Measurements from ENCODE around the gene KIF22.

KIF22 gene

DNA sequence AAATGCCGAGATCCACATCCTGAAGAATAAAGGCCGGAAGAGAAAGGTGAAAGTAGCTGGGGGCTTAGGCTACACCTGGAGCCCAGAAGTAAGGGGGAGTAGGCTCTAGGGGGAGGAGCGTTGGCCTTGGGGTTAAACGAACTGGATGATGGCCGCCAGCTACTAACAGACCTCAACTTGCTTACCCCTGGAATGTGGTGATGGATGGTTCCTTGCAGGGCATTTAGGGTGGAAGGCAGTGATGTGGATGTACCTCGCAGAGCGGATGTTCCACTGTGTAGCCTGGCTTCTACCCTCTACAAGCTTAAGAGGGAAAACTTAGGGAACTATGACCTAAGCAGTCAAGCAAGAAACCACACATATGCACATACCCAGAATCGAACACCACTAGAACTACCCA, 13.5 kb downstream of the KIF22 start:
- CTCF ChIA-PET = interaction anchor here (0.7 to 2.0 kb wide), 3 partner anchors 12 to 15 kb away, joined by 4 to 5 read pairs (median 4); partner anchors contain the start of gene PAGR1
- DNase-seq (ENCODE audit: extremely low spot score) = no peak
- TF ChIP-seq SUZ12 (IDR thresholded peaks at IDR 0.05) (no peak), PKNOX1 (IDR thresholded peaks at IDR 0.05) (no peak), FOXK2 (IDR thresholded peaks at IDR 0.05) (no peak), ARNT (IDR thresholded peaks at IDR 0.05) (no peak), CTBP1 (IDR thresholded peaks at IDR 0.05; ENCODE audit: borderline replicate concordance) (no peak), SP1 (IDR thresholded peaks at IDR 0.05) (no peak)
- POLR2A ChIA-PET = interaction anchor here (0.6 to 9.5 kb wide), 8 partner anchors 12 to 1229 kb away, joined by 3 to 176 read pairs (median 4); partner anchors contain the start of genes KIF22, MVP, PAGR1 and PRRT2

- ChIA-PET POLR2A (interaction anchor here (0.6 to 9.5 kb wide), 7 partner anchors 12 to 1226 kb away, joined by 3 to 176 read pairs (median 3); partner anchors contain the start of genes KIF22, MVP, PAGR1 and PRRT2), CTCF (interaction anchor here (0.7 to 2.0 kb wide), 4 partner anchors 11 to 14 kb away, joined by 3 to 5 read pairs (median 4); partner anchors contain the start of genes KIF22 and PAGR1)
- TF ChIP-seq SP1 (IDR thresholded peaks at IDR 0.05) = no peak
- no peak for TF ChIP-seq ZNF384 (IDR thresholded peaks at IDR 0.05)
- TF ChIP-seq BHLHE40 (IDR thresholded peaks at IDR 0.05; ENCODE audit: borderline replicate concordance) = no peak
- TF ChIP-seq FOXM1 (IDR thresholded peaks at IDR 0.05; ENCODE audit: borderline replicate concordance) = no peak
- TF ChIP-seq PKNOX1 (IDR thresholded peaks at IDR 0.05) = no peak
- TF ChIP-seq ELF4 (IDR thresholded peaks at IDR 0.05) = no peak
- no peak for TF ChIP-seq FOXA1 (IDR thresholded peaks at IDR 0.05)
- TF ChIP-seq HDGF (IDR thresholded peaks at IDR 0.05; ENCODE audit: borderline replicate concordance) = no peak
- no peak for TF ChIP-seq ARNT (IDR thresholded peaks at IDR 0.05)
- no peak for TF ChIP-seq L3MBTL2 (conservative IDR thresholded peaks at IDR 0.05)
- TF ChIP-seq TARDBP (IDR thresholded peaks at IDR 0.05) = no peak
- TF ChIP-seq FOXK2 (IDR thresholded peaks at IDR 0.05) = no peak
- TF ChIP-seq CTBP1 (IDR thresholded peaks at IDR 0.05; ENCODE audit: borderline replicate concordance) = no peak
- no peak for TF ChIP-seq NFRKB (IDR thresholded peaks at IDR 0.05)
- no peak for DNase-seq (ENCODE audit: extremely low spot score)
Measured at GRCh38 chr16:29804455-29805231, 14.1 kb downstream of the KIF22 start.

DNA sequence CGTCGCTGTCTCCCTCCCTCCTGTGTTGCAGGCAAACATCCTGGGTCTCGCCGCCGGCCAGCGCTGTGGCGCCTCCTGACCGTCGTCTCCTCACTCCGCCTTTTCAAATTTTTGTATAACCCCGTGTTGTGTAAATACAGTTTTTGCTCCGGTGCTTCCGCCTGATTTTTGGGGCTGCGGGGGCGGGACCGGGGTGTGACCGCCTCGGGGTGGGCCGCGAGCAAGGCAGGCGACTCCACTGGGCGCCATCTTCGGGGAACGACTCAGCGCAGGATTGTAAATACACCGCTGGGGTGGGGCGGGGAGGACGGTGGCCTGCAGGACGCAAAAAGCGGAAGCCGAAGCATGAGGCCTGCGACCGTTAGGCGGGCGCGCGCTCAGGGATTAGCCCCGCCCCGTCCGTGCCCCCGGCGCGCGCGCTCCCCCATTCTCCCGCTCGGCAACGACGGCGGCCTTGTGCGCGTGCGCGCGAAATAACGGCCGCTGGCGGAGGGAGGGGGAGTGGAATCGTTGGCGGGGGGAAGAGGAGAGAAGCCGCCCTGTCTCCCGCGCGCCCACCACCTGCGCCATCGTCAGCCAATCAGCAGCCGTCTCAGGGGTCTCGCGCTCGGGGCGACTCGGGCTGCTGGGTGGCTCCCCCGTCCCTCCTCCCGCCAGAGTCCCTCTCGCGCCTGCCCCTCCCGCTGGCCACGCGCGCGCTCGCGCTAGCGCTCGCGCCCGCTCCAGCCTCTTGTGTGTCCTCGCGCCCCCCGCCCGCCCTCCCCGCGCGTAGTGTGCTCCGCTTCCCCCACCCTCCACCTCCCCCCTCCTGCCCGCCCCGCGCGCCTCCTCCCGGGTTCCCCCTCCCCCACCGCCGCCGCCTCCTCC, 14.9 kb downstream of the KIF22 start:
- POLR2A ChIA-PET = interaction anchor here (0.5 to 9.5 kb wide), 9 partner anchors 9 to 1145 kb away, joined by 3 to 176 read pairs (median 4); partner anchors contain the start of genes KIF22, MVP, PAGR1 and PRRT2

GRCh38 chr16:29806099-29806579, 15.6 kb downstream of the KIF22 start, which contains the start of gene MAZ:
TSS of gene MAZ (plus strand) at chr16:29806529. CDS start at chr16:29806702, 173 bp downstream.
- CTCF ChIA-PET = interaction anchor here (2.4 kb wide), 1 partner anchor 11 kb away, joined by 27 read pairs; the partner anchor contains the start of gene PAGR1
- no peak for DNase-seq (ENCODE audit: extremely low spot score)
- TF ChIP-seq PKNOX1 (IDR thresholded peaks at IDR 0.05) (no peak), FOXA1 (IDR thresholded peaks at IDR 0.05) (no peak), SUZ12 (IDR thresholded peaks at IDR 0.05) (no peak), TARDBP (IDR thresholded peaks at IDR 0.05) (no peak), LEF1 (IDR thresholded peaks at IDR 0.05; ENCODE audit: borderline replicate concordance) (no peak), ARNT (IDR thresholded peaks at IDR 0.05) (no peak), CTBP1 (IDR thresholded peaks at IDR 0.05; ENCODE audit: borderline replicate concordance) (no peak), HDGF (IDR thresholded peaks at IDR 0.05; ENCODE audit: borderline replicate concordance) (no peak), NFRKB (IDR thresholded peaks at IDR 0.05) (no peak), SP1 (IDR thresholded peaks at IDR 0.05) (no peak), L3MBTL2 (conservative IDR thresholded peaks at IDR 0.05) (no peak), BHLHE40 (IDR thresholded peaks at IDR 0.05; ENCODE audit: borderline replicate concordance) (no peak), FOXK2 (IDR thresholded peaks at IDR 0.05) (no peak)
- POLR2A ChIA-PET = interaction anchor here (0.5 to 9.5 kb wide), 30 partner anchors 8 to 1240 kb away, joined by 3 to 176 read pairs (median 4); partner anchors contain the start of genes ASPHD1, HSD3B7, KCTD13 and KIF22

More for the DNA sequence above, 14.9 kb downstream of the KIF22 start:
- TF ChIP-seq SP1 (IDR thresholded peaks at IDR 0.05) = no peak
- TF ChIP-seq SUZ12 (IDR thresholded peaks at IDR 0.05) = no peak
- no peak for TF ChIP-seq HDGF (IDR thresholded peaks at IDR 0.05; ENCODE audit: borderline replicate concordance)
- TF ChIP-seq ARNT (IDR thresholded peaks at IDR 0.05) = no peak
- no peak for TF ChIP-seq LEF1 (IDR thresholded peaks at IDR 0.05; ENCODE audit: borderline replicate concordance)
- TF ChIP-seq CTBP1 (IDR thresholded peaks at IDR 0.05; ENCODE audit: borderline replicate concordance) = no peak
- no peak for TF ChIP-seq TARDBP (IDR thresholded peaks at IDR 0.05)
- no peak for TF ChIP-seq NFRKB (IDR thresholded peaks at IDR 0.05)
- TF ChIP-seq ELF4 (IDR thresholded peaks at IDR 0.05) = no peak
- no peak for TF ChIP-seq FOXK2 (IDR thresholded peaks at IDR 0.05)
- TF ChIP-seq ZNF384 (IDR thresholded peaks at IDR 0.05) = no peak
- no peak for TF ChIP-seq PKNOX1 (IDR thresholded peaks at IDR 0.05)
- no peak for TF ChIP-seq L3MBTL2 (conservative IDR thresholded peaks at IDR 0.05)
- TF ChIP-seq BHLHE40 (IDR thresholded peaks at IDR 0.05; ENCODE audit: borderline replicate concordance) = no peak
- TF ChIP-seq FOXM1 (IDR thresholded peaks at IDR 0.05; ENCODE audit: borderline replicate concordance) = no peak
- no peak for TF ChIP-seq FOXA1 (IDR thresholded peaks at IDR 0.05)
- CTCF ChIA-PET = interaction anchor here (0.9 to 2.0 kb wide), 2 partner anchors 10 to 15 kb away, joined by 3 to 4 read pairs; partner anchors contain the start of genes KIF22 and PAGR1
- peak; percentile 96 for DNase-seq (ENCODE audit: extremely low spot score)
